Neural progenitor cell (in vitro differentiated cells): ENCODE measurements around the gene CALN1.

Experiments
- EZH2 ChIP-seq: fragments of 200-600 bp; sonication (generic); IDR thresholded peaks from 2 replicates; pipeline ENCODE4 v1.6.1; 2017; ENCODE audit warnings: antibody characterized with exemption, mild to moderate bottlenecking, moderate library complexity
- EZH2phosphoT487 ChIP-seq: fragments of 200-600 bp; sonication (generic); IDR thresholded peaks from 2 replicates; pipeline ENCODE4 v1.6.1; 2017; ENCODE audit warnings: antibody characterized with exemption
- TF ChIP-seq, protein P1 (sequence below): fragments of 200-600 bp; sonication (generic); IDR thresholded peaks from 2 replicates; pipeline ENCODE4 v1.5.1; 2017; ENCODE audit warnings: antibody characterized with exemption, mild to moderate bottlenecking

DNA sequence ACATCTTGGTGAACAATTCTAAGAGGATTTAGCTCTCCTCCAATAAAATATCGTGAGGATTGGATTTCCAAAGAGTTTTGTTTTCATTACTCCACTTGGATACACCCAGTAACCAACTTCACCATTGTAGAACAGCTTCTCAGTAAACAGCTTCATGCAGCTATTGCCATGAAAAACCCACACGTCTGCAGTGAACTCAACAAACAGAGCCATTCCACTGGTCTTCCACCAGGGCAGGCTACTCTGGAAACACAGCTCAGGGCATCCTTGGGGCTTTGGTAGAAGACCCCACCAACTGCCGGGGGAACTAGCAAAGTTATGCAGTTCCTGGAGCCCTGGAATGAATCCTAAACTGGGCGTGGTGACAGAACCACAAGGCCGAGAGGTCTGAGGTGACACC lies 77.4 kb downstream of the CALN1 start:
- TF ChIP-seq, protein P1, sequence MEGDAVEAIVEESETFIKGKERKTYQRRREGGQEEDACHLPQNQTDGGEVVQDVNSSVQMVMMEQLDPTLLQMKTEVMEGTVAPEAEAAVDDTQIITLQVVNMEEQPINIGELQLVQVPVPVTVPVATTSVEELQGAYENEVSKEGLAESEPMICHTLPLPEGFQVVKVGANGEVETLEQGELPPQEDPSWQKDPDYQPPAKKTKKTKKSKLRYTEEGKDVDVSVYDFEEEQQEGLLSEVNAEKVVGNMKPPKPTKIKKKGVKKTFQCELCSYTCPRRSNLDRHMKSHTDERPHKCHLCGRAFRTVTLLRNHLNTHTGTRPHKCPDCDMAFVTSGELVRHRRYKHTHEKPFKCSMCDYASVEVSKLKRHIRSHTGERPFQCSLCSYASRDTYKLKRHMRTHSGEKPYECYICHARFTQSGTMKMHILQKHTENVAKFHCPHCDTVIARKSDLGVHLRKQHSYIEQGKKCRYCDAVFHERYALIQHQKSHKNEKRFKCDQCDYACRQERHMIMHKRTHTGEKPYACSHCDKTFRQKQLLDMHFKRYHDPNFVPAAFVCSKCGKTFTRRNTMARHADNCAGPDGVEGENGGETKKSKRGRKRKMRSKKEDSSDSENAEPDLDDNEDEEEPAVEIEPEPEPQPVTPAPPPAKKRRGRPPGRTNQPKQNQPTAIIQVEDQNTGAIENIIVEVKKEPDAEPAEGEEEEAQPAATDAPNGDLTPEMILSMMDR = no peak
- TF ChIP-seq EZH2phosphoT487 = no peak
- TF ChIP-seq EZH2 = no peak
